Measurements from ENCODE around the gene CWC27.
"Not testable (repeated sequence)": the region's sequence is repeated elsewhere in the genome, so short reads cannot be mapped to it uniquely, and the experiment has no call there.

DNA sequence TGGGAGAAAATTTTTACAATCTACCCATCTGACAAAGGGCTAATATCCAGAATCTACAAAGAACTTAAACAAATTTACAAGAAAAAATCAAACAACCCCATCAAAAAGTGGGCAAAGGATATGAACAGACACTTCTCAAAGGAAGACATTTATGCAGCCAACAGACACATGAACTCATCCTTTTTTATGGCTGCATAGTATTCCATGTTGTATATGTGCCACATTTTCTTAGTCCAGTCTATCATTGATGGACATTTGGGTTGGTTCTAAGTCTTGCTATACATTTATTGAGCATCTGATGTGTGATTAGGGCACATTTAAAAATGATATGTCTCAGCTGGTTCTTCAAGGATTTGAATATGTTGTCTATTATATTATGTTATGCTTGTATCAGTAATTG is 61.9 kb downstream of the CWC27 start:
- TF ChIP-seq, protein P1, sequence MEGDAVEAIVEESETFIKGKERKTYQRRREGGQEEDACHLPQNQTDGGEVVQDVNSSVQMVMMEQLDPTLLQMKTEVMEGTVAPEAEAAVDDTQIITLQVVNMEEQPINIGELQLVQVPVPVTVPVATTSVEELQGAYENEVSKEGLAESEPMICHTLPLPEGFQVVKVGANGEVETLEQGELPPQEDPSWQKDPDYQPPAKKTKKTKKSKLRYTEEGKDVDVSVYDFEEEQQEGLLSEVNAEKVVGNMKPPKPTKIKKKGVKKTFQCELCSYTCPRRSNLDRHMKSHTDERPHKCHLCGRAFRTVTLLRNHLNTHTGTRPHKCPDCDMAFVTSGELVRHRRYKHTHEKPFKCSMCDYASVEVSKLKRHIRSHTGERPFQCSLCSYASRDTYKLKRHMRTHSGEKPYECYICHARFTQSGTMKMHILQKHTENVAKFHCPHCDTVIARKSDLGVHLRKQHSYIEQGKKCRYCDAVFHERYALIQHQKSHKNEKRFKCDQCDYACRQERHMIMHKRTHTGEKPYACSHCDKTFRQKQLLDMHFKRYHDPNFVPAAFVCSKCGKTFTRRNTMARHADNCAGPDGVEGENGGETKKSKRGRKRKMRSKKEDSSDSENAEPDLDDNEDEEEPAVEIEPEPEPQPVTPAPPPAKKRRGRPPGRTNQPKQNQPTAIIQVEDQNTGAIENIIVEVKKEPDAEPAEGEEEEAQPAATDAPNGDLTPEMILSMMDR (IDR thresholded peaks at IDR 0.05) = not testable (repeated sequence)
- not testable (repeated sequence) for TF ChIP-seq POLR2A (IDR thresholded peaks at IDR 0.05)

Measured in vagina (tissue), 2 donors.